ENCODE data around the gene SYT17. TPM values are rescaled to one million over a fixed set of nuclear protein-coding genes. Genes with fewer than 3 reads are reported as not detected.

SYT17 gene
- total RNA-seq, 1 donor from 2014 or later: 0.64 TPM

GRCh38 chr16:19137201-19138128, 30.6 kb upstream of the SYT17 start:
- intact Hi-C loops (cut with micrococcal nuclease): no loop called here
- no peak for ATAC-seq
- DNase-seq: no peak

- peak; percentile 69 for DNase-seq
- peak; percentile 93 for ATAC-seq
- intact Hi-C loops (cut with micrococcal nuclease): no loop called here
Measured at GRCh38 chr16:19138601-19139000, 29.4 kb upstream of the SYT17 start.

GRCh38 chr16:19139436-19140091, 28.5 kb upstream of the SYT17 start:
- intact Hi-C loops (cut with micrococcal nuclease): no loop called here
- DNase-seq (no peak), ATAC-seq (no peak)

- DNase-seq (no peak), ATAC-seq (no peak)
- intact Hi-C loops (cut with micrococcal nuclease): no loop called here
Measured at GRCh38 chr16:19140396-19140795, 27.6 kb upstream of the SYT17 start.

GRCh38 chr16:19142939-19143598, 25.0 kb upstream of the SYT17 start:
- ATAC-seq (no peak), DNase-seq (no peak)
- intact Hi-C loops (cut with micrococcal nuclease): no loop called here

GRCh38 chr16:19143599-19143956, 24.5 kb upstream of the SYT17 start:
- no peak for ATAC-seq
- DNase-seq: no peak
- intact Hi-C loops (cut with micrococcal nuclease): no loop called here

- intact Hi-C loops (cut with micrococcal nuclease): no loop called here
- no peak for ATAC-seq
- DNase-seq: no peak
Measured at GRCh38 chr16:19145010-19145409, 23.0 kb upstream of the SYT17 start.

GRCh38 chr16:19147126-19147525, 20.9 kb upstream of the SYT17 start:
- no peak for DNase-seq
- intact Hi-C loops (cut with micrococcal nuclease): no loop called here
- ATAC-seq: no peak

- no peak for DNase-seq
- intact Hi-C loops (cut with micrococcal nuclease): no loop called here
- no peak for ATAC-seq
Measured at GRCh38 chr16:19147627-19148026, 20.4 kb upstream of the SYT17 start.

GRCh38 chr16:19148189-19148588, 19.9 kb upstream of the SYT17 start:
- no peak for DNase-seq
- ATAC-seq: no peak
- intact Hi-C loops (cut with micrococcal nuclease): no loop called here

- intact Hi-C loops (cut with micrococcal nuclease): no loop called here
Measured at GRCh38 chr16:19151310-19151709, 16.7 kb upstream of the SYT17 start.

GRCh38 chr16:19152042-19152441, 16.0 kb upstream of the SYT17 start:
- ATAC-seq (no peak), DNase-seq (no peak)
- intact Hi-C loops (cut with micrococcal nuclease): no loop called here

More at GRCh38 chr16:19151310-19151709, 16.7 kb upstream of the SYT17 start:
- ATAC-seq (no peak), DNase-seq (no peak)

- DNase-seq (no peak), ATAC-seq (no peak)
- intact Hi-C loops (cut with micrococcal nuclease): no loop called here
Measured at GRCh38 chr16:19153876-19154275, 14.2 kb upstream of the SYT17 start.

GRCh38 chr16:19162085-19162484, 6.0 kb upstream of the SYT17 start:
- ATAC-seq (no peak), DNase-seq (no peak)
- intact Hi-C loops (cut with micrococcal nuclease): no loop called here

- ATAC-seq (no peak), DNase-seq (no peak)
- intact Hi-C loops (cut with micrococcal nuclease): no loop called here
Measured at GRCh38 chr16:19163215-19163614, 4.8 kb upstream of the SYT17 start.

- intact Hi-C loops (cut with micrococcal nuclease): no loop called here
- DNase-seq: no peak
- no peak for ATAC-seq
Measured at GRCh38 chr16:19164285-19164684, 3.8 kb upstream of the SYT17 start.

- ATAC-seq (no peak), DNase-seq (no peak)
- intact Hi-C loops (cut with micrococcal nuclease): no loop called here
Measured at GRCh38 chr16:19165101-19165500, 2.9 kb upstream of the SYT17 start.

- DNase-seq (no peak), ATAC-seq (no peak)
- intact Hi-C loops (cut with micrococcal nuclease): no loop called here
Measured at GRCh38 chr16:19166500-19166899, 1.5 kb upstream of the SYT17 start.

- ATAC-seq (peak; percentile 70), DNase-seq (peak; percentile 54)
- intact Hi-C loops (cut with micrococcal nuclease): no loop called here
Measured at GRCh38 chr16:19168371-19169081, 486 bp downstream of the SYT17 start.

Data from left ventricle myocardium superior (tissue), 1 donor.